Suprapubic skin (tissue), 3 donors: ENCODE measurements around the gene ZBTB4.
"Not testable (repeated sequence)": the region's sequence is repeated elsewhere in the genome, so short reads cannot be mapped to it uniquely, and the experiment has no call there.

ENCODE experiments used
- POLR2A ChIP-seq, 2 donors: fragments of 450-650 bp; IDR thresholded peaks; one replicate each; pipeline ENCODE4 v1.6.1; 2017; ENCODE audit warnings: antibody characterized with exemption in 2 of 2, mild to moderate bottlenecking in 2 of 2, moderate library complexity in 2 of 2
- TF ChIP-seq, protein P1 (sequence below), 2 donors: fragments of 200-600 bp in 1 of 2; fragments of 450-650 bp in 1 of 2; sonication (generic) in 1 of 2; IDR thresholded peaks; one replicate each; pipeline ENCODE4 v1.5.1; 2016 to 2019; ENCODE audit warnings: antibody characterized with exemption in 2 of 2, mild to moderate bottlenecking in 1 of 2, moderate library complexity in 1 of 2

DNA sequence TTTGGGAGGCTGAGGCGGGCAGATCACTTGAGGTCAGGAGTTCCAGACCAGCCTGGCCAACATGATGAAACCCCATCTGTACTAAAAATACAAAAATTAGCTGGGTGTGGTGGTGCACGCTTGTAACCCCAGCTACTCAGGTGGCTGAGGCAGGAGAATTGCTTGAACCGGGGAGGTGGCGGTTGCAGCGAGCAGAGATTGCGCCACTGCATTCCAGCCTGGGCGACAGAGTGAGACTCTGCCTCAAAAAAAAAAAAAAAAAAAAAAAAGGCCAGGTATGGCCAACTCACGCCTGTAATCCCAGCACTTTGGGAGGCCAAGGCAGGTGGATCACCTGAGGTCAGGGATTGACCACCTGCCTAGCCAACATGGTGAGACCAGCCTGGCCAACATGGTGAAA, 4.7 kb downstream of the ZBTB4 start:
- TF ChIP-seq POLR2A (IDR thresholded peaks at IDR 0.05), result not testable (repeated sequence)
- TF ChIP-seq, protein P1, sequence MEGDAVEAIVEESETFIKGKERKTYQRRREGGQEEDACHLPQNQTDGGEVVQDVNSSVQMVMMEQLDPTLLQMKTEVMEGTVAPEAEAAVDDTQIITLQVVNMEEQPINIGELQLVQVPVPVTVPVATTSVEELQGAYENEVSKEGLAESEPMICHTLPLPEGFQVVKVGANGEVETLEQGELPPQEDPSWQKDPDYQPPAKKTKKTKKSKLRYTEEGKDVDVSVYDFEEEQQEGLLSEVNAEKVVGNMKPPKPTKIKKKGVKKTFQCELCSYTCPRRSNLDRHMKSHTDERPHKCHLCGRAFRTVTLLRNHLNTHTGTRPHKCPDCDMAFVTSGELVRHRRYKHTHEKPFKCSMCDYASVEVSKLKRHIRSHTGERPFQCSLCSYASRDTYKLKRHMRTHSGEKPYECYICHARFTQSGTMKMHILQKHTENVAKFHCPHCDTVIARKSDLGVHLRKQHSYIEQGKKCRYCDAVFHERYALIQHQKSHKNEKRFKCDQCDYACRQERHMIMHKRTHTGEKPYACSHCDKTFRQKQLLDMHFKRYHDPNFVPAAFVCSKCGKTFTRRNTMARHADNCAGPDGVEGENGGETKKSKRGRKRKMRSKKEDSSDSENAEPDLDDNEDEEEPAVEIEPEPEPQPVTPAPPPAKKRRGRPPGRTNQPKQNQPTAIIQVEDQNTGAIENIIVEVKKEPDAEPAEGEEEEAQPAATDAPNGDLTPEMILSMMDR (IDR thresholded peaks at IDR 0.05), result not testable (repeated sequence)
